Upper lobe of left lung (tissue), 6 donors: Measurements from ENCODE around the gene TWF1. TPM values are rescaled to one million over a fixed set of nuclear protein-coding genes. Genes with fewer than 3 reads are reported as not detected.
"Not testable (repeated sequence)": the region's sequence is repeated elsewhere in the genome, so short reads cannot be mapped to it uniquely, and the experiment has no call there.

ENCODE experiments used
- ATAC-seq, 2 donors: fragments of 200-7000 bp; cut with Tn5 transposase; one replicate each; pipeline ENCODE4 v1.9.1; 2022; ENCODE audit warnings: mild to moderate bottlenecking in 2 of 2, moderate library complexity in 2 of 2; ENCODE audit not compliant: low FRiP score in 2 of 2
- DNase-seq, 2 donors: peaks; one replicate each; pipeline ENCODE4 v3.0.0-alpha.2; 2019 to 2020
- H3K27ac ChIP-seq, 4 donors: fragments of 200-600 bp; sonication (generic); one replicate each; pipeline ENCODE4 v1.5.1; 2016 to 2019
- H3K27me3 ChIP-seq, 4 donors: fragments of 200-600 bp; sonication (generic); one replicate each; pipeline ENCODE4 v1.5.1; 2017 to 2019
- H3K36me3 ChIP-seq, 4 donors: fragments of 200-600 bp; sonication (generic); one replicate each; pipeline ENCODE4 v1.5.1; 2016 to 2019
- H3K4me1 ChIP-seq, 4 donors: fragments of 200-600 bp; sonication (generic); one replicate each; pipeline ENCODE4 v1.5.1; 2018 to 2019
- H3K4me3 ChIP-seq, 4 donors: fragments of 200-600 bp; sonication (generic); one replicate each; pipeline ENCODE4 v1.5.1; 2017 to 2019; ENCODE audit warnings: mild to moderate bottlenecking in 2 of 4, moderate library complexity in 1 of 4
- H3K9me3 ChIP-seq, 4 donors: fragments of 200-600 bp; sonication (generic); one replicate each; pipeline ENCODE4 v1.5.1; 2018 to 2019
- EP300 ChIP-seq, 4 donors: sonication (generic); formaldehyde crosslinking; IDR thresholded peaks; one replicate each; pipeline ENCODE4 v1.5.1; 2017; ENCODE audit warnings: antibody characterized with exemption in 4 of 4, control low read depth in 2 of 4
- POLR2A ChIP-seq, 4 donors: fragments of 450-650 bp; IDR thresholded peaks; one replicate each; pipeline ENCODE4 v1.5.1; 2016 to 2017; ENCODE audit warnings: antibody characterized with exemption in 4 of 4, mild to moderate bottlenecking in 2 of 4
- POLR2AphosphoS5 ChIP-seq, 2 donors: sonication (generic); formaldehyde crosslinking; IDR thresholded peaks; one replicate each; pipeline ENCODE4 v1.5.1; 2017; ENCODE audit warnings: antibody characterized with exemption in 2 of 2
- WGBS, 2 donors: methylation state at CpG; one replicate each; pipeline ENCODE4 v1.1.5; 2017 to 2018; 5-methylcytosine and 5-hydroxymethylcytosine counted together
- total RNA-seq, 6 donors: library from RNA; depleted of rRNA in 4 of 6; stranded (reverse); fragments of >200 nt in 4 of 6; gene quantifications; one replicate each; pipeline versions ENCODE4 v1.1.0 to v1.2.1, GENCODE V29; 2016 to 2021
- TF ChIP-seq, protein P1 (sequence below), 6 experiments: fragments of 450-650 bp in 4 of 6; fragments of 200-600 bp in 2 of 6; sonication (generic) in 2 of 6; IDR thresholded peaks; one replicate each; pipeline ENCODE4 v1.5.1; 2016 to 2019; ENCODE audit warnings: antibody characterized with exemption in 6 of 6
- donor health status: DM: no; HTN: no; CAD: no; lungs with moderate emphysema.
- donor health status: DM: no; HTN: yes; CAD: no; lungs with severe emphysema.

The TWF1 gene
- 10 to 100 TPM; 15.5 to 67.9 (median 43.1) TPM for total RNA-seq

DNA sequence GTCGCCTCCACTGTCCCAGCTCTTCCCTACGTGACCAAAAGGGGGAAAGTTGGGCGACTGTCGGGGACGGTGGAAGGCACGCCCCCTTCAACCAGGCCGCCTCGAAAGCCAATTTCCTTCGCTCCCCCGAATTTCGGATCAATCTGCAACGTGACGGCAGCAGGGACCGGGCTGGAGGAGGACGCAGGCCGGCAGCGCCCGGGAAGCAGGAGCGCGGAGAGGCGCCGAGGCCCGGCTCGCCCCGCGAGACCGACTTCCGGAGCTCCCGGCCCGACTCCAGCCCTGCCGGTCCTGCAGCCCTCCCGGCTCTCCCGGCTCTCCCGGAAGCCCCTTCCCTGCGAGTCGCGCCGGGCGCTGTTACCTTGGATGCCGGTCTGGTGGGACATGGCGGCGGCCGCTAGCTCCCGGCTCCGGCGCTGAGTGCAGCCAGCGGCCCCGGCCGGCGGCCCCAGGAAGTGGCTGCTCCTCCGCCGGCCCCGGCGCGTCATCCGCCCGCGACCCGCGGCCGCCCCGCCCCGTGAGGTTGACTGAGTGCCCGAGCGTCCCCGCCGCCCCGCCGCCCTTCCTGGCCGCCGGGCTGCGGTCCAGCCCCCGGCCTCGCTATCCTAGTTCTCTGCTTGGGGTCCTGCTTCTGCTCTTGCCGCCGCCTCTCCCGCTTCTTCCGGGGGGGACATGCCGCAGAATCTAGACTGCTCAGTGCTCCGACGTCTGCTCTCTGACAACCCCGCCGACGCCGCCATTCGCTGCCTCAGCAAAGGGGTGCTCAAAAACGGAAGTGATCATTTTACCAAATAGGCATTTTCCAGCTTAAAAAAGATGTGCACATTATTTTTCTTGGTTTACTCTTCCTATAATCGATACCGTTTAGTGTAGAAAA lies at the start of gene TWF1:
Gene TWF1, minus strand, starts transcription at position 458 of the 877 bp plus-strand sequence. Its CDS starts 72 bp downstream, at position 386.
- H3K4me3 ChIP-seq = peak within 1 kb of the TSS; percentile 43 to 98 (median 92)
- peaks cover 4 to 25% (median 7%) of the 10 kb centered on the region in 4 donors for H3K36me3 ChIP-seq
- peak within 1 kb of the TSS; percentile 96 to 99 (median 97) for H3K27ac ChIP-seq
- ATAC-seq = peak; percentile 96 to 100
- no peaks in the 10 kb centered on the region for H3K9me3 ChIP-seq
- WGBS, 2 donors = 0% methylated on average over 19 to 33 of the region's 89 CpGs
- peaks cover 10 to 32% (median 17%) of the 10 kb centered on the region in 4 donors for H3K4me1 ChIP-seq
- DNase-seq = peak; percentile 91 to 99
- peak in 3 of 4 donors; percentile 52 to 93 (median 92) for TF ChIP-seq POLR2A (IDR thresholded peaks at IDR 0.05)
- no peak for TF ChIP-seq EP300 (IDR thresholded peaks at IDR 0.05)
- TF ChIP-seq, protein P1, sequence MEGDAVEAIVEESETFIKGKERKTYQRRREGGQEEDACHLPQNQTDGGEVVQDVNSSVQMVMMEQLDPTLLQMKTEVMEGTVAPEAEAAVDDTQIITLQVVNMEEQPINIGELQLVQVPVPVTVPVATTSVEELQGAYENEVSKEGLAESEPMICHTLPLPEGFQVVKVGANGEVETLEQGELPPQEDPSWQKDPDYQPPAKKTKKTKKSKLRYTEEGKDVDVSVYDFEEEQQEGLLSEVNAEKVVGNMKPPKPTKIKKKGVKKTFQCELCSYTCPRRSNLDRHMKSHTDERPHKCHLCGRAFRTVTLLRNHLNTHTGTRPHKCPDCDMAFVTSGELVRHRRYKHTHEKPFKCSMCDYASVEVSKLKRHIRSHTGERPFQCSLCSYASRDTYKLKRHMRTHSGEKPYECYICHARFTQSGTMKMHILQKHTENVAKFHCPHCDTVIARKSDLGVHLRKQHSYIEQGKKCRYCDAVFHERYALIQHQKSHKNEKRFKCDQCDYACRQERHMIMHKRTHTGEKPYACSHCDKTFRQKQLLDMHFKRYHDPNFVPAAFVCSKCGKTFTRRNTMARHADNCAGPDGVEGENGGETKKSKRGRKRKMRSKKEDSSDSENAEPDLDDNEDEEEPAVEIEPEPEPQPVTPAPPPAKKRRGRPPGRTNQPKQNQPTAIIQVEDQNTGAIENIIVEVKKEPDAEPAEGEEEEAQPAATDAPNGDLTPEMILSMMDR (IDR thresholded peaks at IDR 0.05) = peak in 5 of 6 experiments; percentile 20 to 59 (median 32)
- TF ChIP-seq POLR2AphosphoS5 (IDR thresholded peaks at IDR 0.05) = peak; percentile 60 to 72
- H3K27me3 ChIP-seq = no peaks in the 10 kb centered on the region

- no peak for ATAC-seq
- H3K4me3 ChIP-seq = no peak overlapping the region
- H3K4me1 ChIP-seq = no peaks in the 10 kb centered on the region
- no peak for DNase-seq
- TF ChIP-seq EP300 (IDR thresholded peaks at IDR 0.05) (no peak), POLR2A (IDR thresholded peaks at IDR 0.05) (no peak), POLR2AphosphoS5 (IDR thresholded peaks at IDR 0.05) (no peak)
- TF ChIP-seq, protein P1 (IDR thresholded peaks at IDR 0.05) = no peak
- 91 to 92% methylated on average over 1 of the region's 1 CpG for WGBS, 2 donors
- no peaks in the 10 kb centered on the region for H3K9me3 ChIP-seq
- H3K36me3 ChIP-seq = no peaks in the 10 kb centered on the region
- H3K27me3 ChIP-seq = no peaks in the 10 kb centered on the region
- no peak overlapping the region for H3K27ac ChIP-seq
Observed at GRCh38 chr12:43852744-43853143, 46.6 kb upstream of the TWF1 start.

- H3K27me3 ChIP-seq = no peaks in the 10 kb centered on the region
- whole genome bisulfite sequencing, 2 donors = 92 to 93% methylated on average over 3 of the region's 3 CpGs
- H3K27ac ChIP-seq = no peak overlapping the region
- no peaks in the 10 kb centered on the region for H3K9me3 ChIP-seq
- DNase-seq = no peak
- H3K4me3 ChIP-seq = no peak overlapping the region
- no peaks in the 10 kb centered on the region for H3K4me1 ChIP-seq
- no peak for ATAC-seq
- no peaks in the 10 kb centered on the region for H3K36me3 ChIP-seq
- TF ChIP-seq POLR2A (IDR thresholded peaks at IDR 0.05) = no peak
- no peak for TF ChIP-seq EP300 (IDR thresholded peaks at IDR 0.05)
- TF ChIP-seq, protein P1 (IDR thresholded peaks at IDR 0.05) = no peak
- no peak for TF ChIP-seq POLR2AphosphoS5 (IDR thresholded peaks at IDR 0.05)
Observed at GRCh38 chr12:43848786-43849185, 42.7 kb upstream of the TWF1 start.

- ATAC-seq = no peak
- H3K36me3 ChIP-seq = no peaks in the 10 kb centered on the region
- no peaks in the 10 kb centered on the region for H3K9me3 ChIP-seq
- WGBS, 2 donors = 77 to 83% methylated on average over 4 of the region's 4 CpGs
- TF ChIP-seq POLR2AphosphoS5 (IDR thresholded peaks at IDR 0.05) (no peak), EP300 (IDR thresholded peaks at IDR 0.05) (no peak), POLR2A (IDR thresholded peaks at IDR 0.05) (no peak)
- TF ChIP-seq, protein P1 (IDR thresholded peaks at IDR 0.05) = no peak
- no peak overlapping the region for H3K4me3 ChIP-seq
- no peaks in the 10 kb centered on the region for H3K27me3 ChIP-seq
- no peaks in the 10 kb centered on the region for H3K4me1 ChIP-seq
- H3K27ac ChIP-seq = no peak overlapping the region
- no peak for DNase-seq
Observed at GRCh38 chr12:43848226-43848507, 42.0 kb upstream of the TWF1 start.

DNA sequence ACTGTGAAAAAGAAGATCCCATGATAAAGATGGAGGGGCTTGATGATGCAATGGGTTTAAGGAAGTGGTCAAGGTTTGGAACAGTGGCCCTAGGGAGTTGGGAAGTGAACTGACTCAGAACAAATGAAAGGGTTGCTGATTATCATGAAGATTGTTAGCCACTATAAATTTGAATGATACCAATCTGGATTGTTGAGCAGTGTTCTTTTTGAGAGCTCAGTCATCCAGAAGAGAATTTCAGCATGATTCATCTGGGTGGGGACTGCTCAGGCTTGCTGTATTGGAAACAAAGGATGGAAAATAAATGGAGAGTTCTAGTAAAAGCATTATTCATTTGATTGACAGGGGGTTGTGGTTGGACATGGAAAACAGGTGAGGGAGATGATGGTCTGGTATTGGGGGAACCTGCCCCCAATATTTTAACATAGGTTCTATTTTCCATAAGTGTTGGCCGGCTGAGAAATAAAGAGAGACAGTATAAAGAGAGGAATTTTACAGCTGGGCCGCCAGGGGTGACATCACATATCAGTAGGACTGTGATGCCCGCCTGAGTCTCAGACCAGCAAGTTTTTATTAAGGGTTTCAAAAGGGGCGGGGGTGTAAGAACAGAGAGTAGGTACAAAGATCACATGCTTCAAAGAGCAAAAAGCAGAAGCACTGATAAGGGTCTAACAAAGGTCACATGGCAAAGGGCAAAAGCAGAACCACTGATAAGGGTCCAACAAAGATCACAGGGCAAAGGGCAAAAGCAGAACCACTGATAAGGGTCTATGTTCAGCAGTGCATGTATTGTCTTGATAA lies 41.5 kb upstream of the TWF1 start:
- not testable (repeated sequence) for H3K27me3 ChIP-seq, H3K9me3 ChIP-seq, H3K36me3 ChIP-seq, ATAC-seq, H3K4me1 ChIP-seq, H3K27ac ChIP-seq, DNase-seq, H3K4me3 ChIP-seq
- 81 to 89% methylated on average over 4 of the region's 4 CpGs for WGBS, 2 donors
